Fibroblast of lung (primary cell): ENCODE data around the gene KLHDC7B. TPM values are rescaled to one million over a fixed set of nuclear protein-coding genes. Genes with fewer than 3 reads are reported as not detected.

Experiments
- DNase-seq, 2 donors: peaks; one replicate each; pipeline versions ENCODE4 v3.0.0 to v3.0.0-alpha.2; 2010; ENCODE audit warnings: low read depth in 2 of 2
- H2AFZ ChIP-seq: 2 replicates; pipeline ENCODE4 v1.5.1; 2012; ENCODE audit warnings: low read length, control low read depth, inconsistent platforms
- H3K27ac ChIP-seq: 2 replicates; pipeline ENCODE4 v1.5.1; 2011; ENCODE audit warnings: low read length, control low read depth; ENCODE audit not compliant: insufficient read depth
- H3K27me3 ChIP-seq: 2 replicates; pipeline ENCODE4 v1.5.1; 2011; ENCODE audit warnings: mild to moderate bottlenecking, low read length; ENCODE audit not compliant: control insufficient read depth, insufficient read depth
- H3K36me3 ChIP-seq: 2 replicates; pipeline ENCODE4 v1.5.1; 2011; ENCODE audit warnings: low read length; ENCODE audit not compliant: control insufficient read depth, insufficient read depth
- H3K4me1 ChIP-seq: 2 replicates; pipeline ENCODE4 v1.5.1; 2011; ENCODE audit warnings: low read length; ENCODE audit not compliant: control insufficient read depth, insufficient read depth; ENCODE audit errors: extremely low read depth
- H3K4me2 ChIP-seq: 2 replicates; pipeline ENCODE4 v1.5.1; 2011; ENCODE audit warnings: low read length, control low read depth; ENCODE audit not compliant: insufficient read depth; ENCODE audit errors: extremely low read depth
- H3K4me3 ChIP-seq, 4 experiments: fragments of 200-600 bp in 1 of 4; sonication (generic) in 1 of 4; replicated peaks in 1 of 4; 2 replicates each; pipeline ENCODE4 v1.5.1; 2011 to 2016; ENCODE audit warnings: low read length in 4 of 4, low read depth in 3 of 4, mild to moderate bottlenecking in 3 of 4, control low read depth in 2 of 4, inconsistent platforms in 1 of 4, mixed read lengths in 1 of 4; ENCODE audit not compliant: insufficient read depth in 1 of 4; ENCODE audit errors: control extremely low read depth in 1 of 4
- H3K79me2 ChIP-seq: 2 replicates; pipeline ENCODE4 v1.5.1; 2012; ENCODE audit warnings: mild to moderate bottlenecking, low read length, inconsistent platforms; ENCODE audit not compliant: control insufficient read depth, insufficient read depth
- H3K9ac ChIP-seq: 2 replicates; pipeline ENCODE4 v1.5.1; 2011; ENCODE audit warnings: mild to moderate bottlenecking, low read length, control low read depth; ENCODE audit not compliant: insufficient read depth
- H3K9me3 ChIP-seq: 2 replicates; pipeline ENCODE4 v1.5.1; 2012; ENCODE audit warnings: low read depth, low read length; ENCODE audit not compliant: control insufficient read depth, insufficient read depth
- H4K20me1 ChIP-seq: 2 replicates; pipeline ENCODE4 v1.5.1; 2011; ENCODE audit warnings: low read length; ENCODE audit not compliant: control insufficient read depth, insufficient read depth; ENCODE audit errors: extremely low read depth
- CTCF ChIP-seq, 2 donors: IDR thresholded peaks in 1 of 2; conservative IDR thresholded peaks in 1 of 2; 1 replicate in 1 of 2; 2 replicates in 1 of 2; pipeline ENCODE4 v1.5.1; 2011 to 2012; ENCODE audit warnings: low read length in 2 of 2, control low read depth in 1 of 2, inconsistent platforms in 1 of 2, low read depth in 1 of 2, mild to moderate bottlenecking in 1 of 2
- EZH2 ChIP-seq: IDR thresholded peaks from 2 replicates; pipeline ENCODE4 v1.5.1; 2012; ENCODE audit warnings: low read length, control low read depth, mild to moderate bottlenecking; ENCODE audit errors: missing control alignments
- polyA plus RNA-seq, 2 donors: library from polyadenylated mRNA; depleted of rRNA in 1 of 2; stranded (reverse) in 1 of 2; unstranded in 1 of 2; fragments of >200 nt; gene quantifications; 2 replicates each; pipeline ENCODE4 v1.2.1, GENCODE V29; 2011 to 2012; ENCODE audit warnings: missing spikeins in 1 of 2
- total RNA-seq: library from RNA; depleted of rRNA; stranded (reverse); fragments of >200 nt; gene quantifications from 2 replicates; pipeline ENCODE4 v1.2.1, GENCODE V29; 2014

KLHDC7B gene
- total and polyA plus RNA-seq, 2 donors (not counting 1 experiment from before 2014, with no cell fraction given) = 0.17 TPM; not detected in 1

GRCh38 chr22:50584106-50585096 lies 38.7 kb downstream of the KLHDC7B start:
- TF ChIP-seq EZH2 (no peak), CTCF (conservative IDR thresholded peaks at IDR 0.05 in 1 of 2, IDR thresholded peaks at IDR 0.05 in 1 of 2; ENCODE audit: low read depth in 1 of 2, low read length in 2 of 2) (no peak)
- no peaks in the 10 kb centered on the region for H3K27me3 ChIP-seq
- no peak overlapping the region for H3K9ac ChIP-seq
- H3K9me3 ChIP-seq = no peaks in the 10 kb centered on the region
- no peak for DNase-seq
- H3K79me2 ChIP-seq = peaks cover 2% of the 10 kb centered on the region
- no peak overlapping the region for H2AFZ ChIP-seq
- H3K27ac ChIP-seq = no peak overlapping the region
- H4K20me1 ChIP-seq = no peaks in the 10 kb centered on the region
- H3K36me3 ChIP-seq = no peaks in the 10 kb centered on the region
- peak overlapping the region in 1 of 4 experiments; percentile 80 for H3K4me3 ChIP-seq
- H3K4me1 ChIP-seq = no peaks in the 10 kb centered on the region
- H3K4me2 ChIP-seq = no peak overlapping the region

- Histone ChIP-seq H3K36me3 (no peaks in the 10 kb centered on the region), H3K79me2 (peaks cover 2% of the 10 kb centered on the region), H3K27ac (no peak overlapping the region), H3K9me3 (no peaks in the 10 kb centered on the region), H3K4me1 (no peaks in the 10 kb centered on the region), H3K4me2 (no peak overlapping the region), H3K9ac (no peak overlapping the region), H4K20me1 (no peaks in the 10 kb centered on the region), H3K4me3 (no peak overlapping the region), H3K27me3 (no peaks in the 10 kb centered on the region), H2AFZ (no peak overlapping the region)
- TF ChIP-seq CTCF (conservative IDR thresholded peaks at IDR 0.05 in 1 of 2, IDR thresholded peaks at IDR 0.05 in 1 of 2; ENCODE audit: low read depth in 1 of 2, low read length in 2 of 2) (no peak), EZH2 (no peak)
- no peak for DNase-seq
Observed at GRCh38 chr22:50585238-50585637, 39.5 kb downstream of the KLHDC7B start.

- Histone ChIP-seq H3K9me3 (no peaks in the 10 kb centered on the region), H3K36me3 (no peaks in the 10 kb centered on the region), H2AFZ (no peak overlapping the region), H3K4me1 (no peaks in the 10 kb centered on the region), H3K27ac (no peak overlapping the region), H3K9ac (no peak overlapping the region), H3K4me2 (no peak overlapping the region), H3K79me2 (peaks cover 2% of the 10 kb centered on the region), H3K4me3 (no peak overlapping the region), H3K27me3 (no peaks in the 10 kb centered on the region), H4K20me1 (no peaks in the 10 kb centered on the region)
- no peak for TF ChIP-seq EZH2
- no peak for TF ChIP-seq CTCF (conservative IDR thresholded peaks at IDR 0.05 in 1 of 2, IDR thresholded peaks at IDR 0.05 in 1 of 2; ENCODE audit: low read depth in 1 of 2, low read length in 2 of 2)
- no peak for DNase-seq
Observed at GRCh38 chr22:50585781-50586180, 40.1 kb downstream of the KLHDC7B start.
